Esophagus (tissue), 2 donors: Measurements from ENCODE around the gene E2F4. TPM values are rescaled to one million over a fixed set of nuclear protein-coding genes. Genes with fewer than 3 reads are reported as not detected.

Experiments
- H3K27ac ChIP-seq, 2 donors: one replicate each; pipeline ENCODE4 v1.5.1; 2013; ENCODE audit warnings: low read depth in 2 of 2, mild to moderate bottlenecking in 2 of 2, inconsistent platforms in 1 of 2, low read length in 1 of 2, moderate library complexity in 1 of 2
- H3K27me3 ChIP-seq, 2 donors: one replicate each; pipeline ENCODE4 v1.6.1; 2013; ENCODE audit warnings: low read length in 2 of 2, control low read depth in 1 of 2, mild to moderate bottlenecking in 1 of 2; ENCODE audit not compliant: insufficient read depth in 2 of 2, control insufficient read depth in 1 of 2
- H3K36me3 ChIP-seq, 2 donors: one replicate each; pipeline ENCODE4 v1.6.1; 2013; ENCODE audit warnings: low read length in 1 of 2; ENCODE audit not compliant: control insufficient read depth in 2 of 2, insufficient read depth in 2 of 2
- H3K4me1 ChIP-seq, 2 donors: one replicate each; pipeline ENCODE4 v1.6.1; 2013; ENCODE audit warnings: low read length in 1 of 2; ENCODE audit not compliant: control insufficient read depth in 2 of 2, insufficient read depth in 2 of 2
- H3K4me3 ChIP-seq, 2 donors: one replicate each; pipeline ENCODE4 v1.5.1; 2013; ENCODE audit warnings: low read length in 2 of 2, mild to moderate bottlenecking in 2 of 2, low read depth in 1 of 2, moderate library complexity in 1 of 2
- H3K9me3 ChIP-seq, 2 donors: one replicate each; pipeline ENCODE4 v1.6.1; 2013; ENCODE audit warnings: mild to moderate bottlenecking in 2 of 2, low read depth in 1 of 2, low read length in 1 of 2, moderate library complexity in 1 of 2; ENCODE audit not compliant: control insufficient read depth in 2 of 2, insufficient read depth in 1 of 2
- WGBS, 2 donors: extraction: QIAGEN DNeasy Blood & Tissue Kit; methylation state at CpG; one replicate each; pipeline ENCODE4 v1.1.7; 2013; 5-methylcytosine and 5-hydroxymethylcytosine counted together
- polyA plus RNA-seq, 2 donors: library from polyadenylated mRNA; stranded (reverse); fragments of 200-250 nt; gene quantifications; one replicate each; pipeline ENCODE4 v1.2.3, GENCODE V29; 2013
- donor health status: healthy with polysubstance abuse.
- donor health status: Bipolar disorder and iron deficiency.

Gene E2F4
- polyA plus RNA-seq, 2 donors = 49.1 to 53.0 TPM

DNA sequence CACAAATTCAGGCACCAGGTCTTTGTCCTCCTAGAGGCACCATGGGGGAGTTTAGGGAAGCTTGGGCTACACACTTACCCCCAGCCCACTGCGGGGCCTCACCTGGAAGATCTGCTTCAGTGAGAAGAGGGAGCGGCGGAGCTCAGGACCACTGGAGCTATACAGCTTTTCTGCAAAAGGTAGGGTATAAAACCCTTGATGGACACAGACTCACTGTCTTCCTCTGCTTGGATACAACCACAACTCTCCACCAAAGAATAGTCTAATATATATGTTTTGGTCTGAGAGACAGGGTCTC is 46.3 kb downstream of the E2F4 start:
- H3K4me3 ChIP-seq = no peak overlapping the region
- H3K36me3 ChIP-seq = peaks cover 0 to 17% of the 10 kb centered on the region in 2 donors
- 91 to 95% methylated on average over 3 of the region's 3 CpGs for WGBS, 2 donors
- no peak overlapping the region for H3K27ac ChIP-seq
- H3K4me1 ChIP-seq = peaks cover 0 to 6% of the 10 kb centered on the region in 2 donors
- H3K27me3 ChIP-seq = no peaks in the 10 kb centered on the region
- no peaks in the 10 kb centered on the region for H3K9me3 ChIP-seq

DNA sequence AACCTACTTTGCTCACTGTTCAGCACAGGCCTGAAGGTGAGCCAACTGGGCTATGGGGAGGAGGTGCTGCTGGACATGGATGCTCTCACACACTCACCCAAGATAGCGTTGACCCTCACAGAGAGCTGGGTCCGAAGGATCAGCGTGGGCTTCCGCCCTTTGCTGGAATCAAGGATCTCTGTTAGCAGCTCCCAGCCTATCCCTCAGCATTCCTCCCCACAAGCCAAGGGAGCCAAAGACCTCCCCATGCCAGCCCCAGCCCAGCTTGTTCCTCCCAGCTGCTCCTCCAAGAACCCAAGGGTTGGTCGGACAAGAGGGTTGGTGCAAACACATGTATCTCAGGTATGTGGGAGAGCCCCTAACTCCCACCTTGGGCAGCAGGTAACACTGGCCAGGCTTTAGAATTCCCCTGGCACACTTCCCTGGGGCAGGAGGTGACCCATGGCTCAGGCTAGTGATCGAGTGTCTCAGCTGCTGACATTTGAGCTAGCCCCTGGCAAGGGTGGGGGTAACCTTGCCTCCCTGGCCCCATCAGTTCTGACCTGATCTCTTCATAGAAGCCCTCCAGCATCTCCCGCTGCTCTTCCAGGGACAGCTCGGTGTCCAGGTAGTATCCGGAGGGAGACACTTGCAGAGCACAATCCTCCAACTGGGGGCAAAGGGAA is 47.0 kb downstream of the E2F4 start:
- Histone ChIP-seq H3K36me3 (peaks cover 0 to 16% of the 10 kb centered on the region in 2 donors), H3K27ac (no peak overlapping the region), H3K27me3 (no peaks in the 10 kb centered on the region), H3K4me3 (no peak overlapping the region), H3K4me1 (peaks cover 0 to 6% of the 10 kb centered on the region in 2 donors), H3K9me3 (no peaks in the 10 kb centered on the region)
- WGBS, 2 donors = 88 to 92% methylated on average over 9 of the region's 9 CpGs

DNA sequence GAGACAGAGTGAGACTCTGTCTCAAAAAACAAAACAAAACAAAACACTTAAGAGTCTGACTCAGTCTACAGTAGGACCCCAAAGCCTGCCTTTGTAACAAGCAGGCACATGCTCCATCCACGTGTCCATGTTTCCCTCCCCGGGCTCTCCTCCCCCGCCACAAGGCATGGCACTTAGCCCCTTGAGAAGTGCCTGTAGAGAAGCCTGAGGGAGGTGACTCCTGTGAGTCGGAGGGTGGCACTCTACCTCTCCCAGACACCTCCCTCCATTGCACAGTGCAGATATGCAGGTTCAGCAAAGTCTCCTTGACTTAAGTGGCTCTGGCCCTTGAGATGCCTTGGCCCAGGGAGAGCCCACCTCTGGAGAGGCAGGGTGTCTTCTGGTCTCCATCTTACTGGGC is 48.6 kb downstream of the E2F4 start:
- Histone ChIP-seq H3K27ac (peak overlapping the region; percentile 13 to 21), H3K27me3 (no peaks in the 10 kb centered on the region), H3K4me3 (no peak overlapping the region), H3K36me3 (peaks cover 0 to 11% of the 10 kb centered on the region in 2 donors), H3K9me3 (no peaks in the 10 kb centered on the region), H3K4me1 (peaks cover 6 to 14% of the 10 kb centered on the region in 2 donors)
- WGBS, 2 donors = 65 to 66% methylated on average over 4 of the region's 4 CpGs

DNA sequence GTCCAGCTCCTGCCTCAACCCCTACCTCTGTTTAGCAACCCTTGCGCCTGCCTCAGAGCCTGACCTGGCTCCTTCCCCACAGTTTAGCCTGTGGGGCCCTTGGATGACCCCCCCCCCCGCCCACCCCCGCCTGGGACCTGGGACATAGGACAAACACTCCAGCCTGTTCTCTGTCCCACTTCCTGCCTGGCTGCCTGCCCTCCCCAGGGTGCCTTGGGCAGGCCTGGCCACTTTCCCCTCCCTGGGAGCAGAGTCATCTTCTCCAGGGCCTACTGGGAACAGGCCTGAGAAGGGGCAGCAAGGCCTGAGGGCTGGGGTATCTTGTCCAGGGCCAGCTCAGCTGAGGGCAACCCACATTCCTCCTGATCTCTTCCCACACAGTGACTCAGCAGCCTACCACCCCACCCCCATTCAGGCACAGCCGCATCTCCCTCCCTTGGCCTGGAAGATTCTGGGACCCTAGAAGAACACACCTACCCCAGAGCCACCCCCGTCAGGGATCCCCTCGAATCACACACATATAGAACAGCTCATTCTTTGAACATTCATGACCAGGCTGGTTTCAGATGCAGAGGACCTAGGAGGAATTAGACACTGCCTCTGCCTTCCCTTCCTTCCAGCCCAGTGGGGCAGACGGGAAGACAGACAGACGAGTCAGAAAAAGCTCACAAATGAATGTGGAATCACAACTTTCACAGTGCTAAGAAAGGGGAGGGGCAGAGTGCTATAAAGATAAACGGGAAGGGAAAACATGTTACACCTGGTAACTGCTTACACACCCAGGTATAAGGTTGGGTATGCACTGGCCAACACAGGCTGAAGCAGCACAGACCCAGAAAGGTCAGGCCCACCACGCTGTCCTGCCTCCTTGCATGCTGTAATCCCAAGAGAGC is 49.3 kb downstream of the E2F4 start:
- Histone ChIP-seq H3K27ac (peak overlapping the region in 1 of 2 donors; percentile 20), H3K36me3 (peaks cover 0 to 11% of the 10 kb centered on the region in 2 donors), H3K4me3 (no peak overlapping the region), H3K9me3 (no peaks in the 10 kb centered on the region), H3K4me1 (peaks cover 6 to 19% of the 10 kb centered on the region in 2 donors), H3K27me3 (no peaks in the 10 kb centered on the region)
- WGBS, 2 donors = 61 to 64% methylated on average over 9 to 10 of the region's 10 CpGs

DNA sequence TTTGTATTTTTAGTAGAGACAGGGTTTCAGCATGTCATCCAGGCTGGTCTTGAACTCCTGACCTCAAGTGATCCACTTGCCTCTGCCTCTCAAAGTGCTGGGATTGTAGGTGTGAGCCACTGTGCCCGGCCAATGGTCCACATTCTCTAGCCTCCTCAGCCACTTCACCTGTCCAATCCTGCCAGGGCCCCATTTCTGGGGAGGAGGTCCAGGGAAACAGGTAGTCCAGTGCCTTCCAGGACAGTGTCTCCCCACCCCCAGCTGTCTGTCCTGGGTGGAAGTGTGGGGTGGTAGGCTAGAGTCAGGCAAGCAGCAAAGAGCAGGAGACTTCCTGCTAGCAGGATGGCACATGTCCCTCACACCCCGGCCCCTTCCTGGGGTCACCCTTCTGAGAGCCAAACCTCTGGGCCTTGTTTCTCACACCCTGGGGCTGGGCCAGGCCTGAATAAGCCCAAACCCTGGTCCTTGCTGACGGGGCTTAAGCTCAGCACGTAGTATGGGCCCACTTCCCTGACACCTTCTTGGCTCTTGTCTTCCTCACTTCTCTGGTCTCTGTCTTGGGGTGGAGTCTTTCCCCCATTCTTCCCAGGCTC is 50.3 kb downstream of the E2F4 start:
- H3K4me1 ChIP-seq = peaks cover 6 to 19% of the 10 kb centered on the region in 2 donors
- WGBS, 2 donors = 73 to 78% methylated on average over 4 of the region's 4 CpGs
- peaks cover 0 to 6% of the 10 kb centered on the region in 2 donors for H3K36me3 ChIP-seq
- H3K4me3 ChIP-seq = no peak overlapping the region
- no peaks in the 10 kb centered on the region for H3K27me3 ChIP-seq
- H3K9me3 ChIP-seq = no peaks in the 10 kb centered on the region
- no peak overlapping the region for H3K27ac ChIP-seq

DNA sequence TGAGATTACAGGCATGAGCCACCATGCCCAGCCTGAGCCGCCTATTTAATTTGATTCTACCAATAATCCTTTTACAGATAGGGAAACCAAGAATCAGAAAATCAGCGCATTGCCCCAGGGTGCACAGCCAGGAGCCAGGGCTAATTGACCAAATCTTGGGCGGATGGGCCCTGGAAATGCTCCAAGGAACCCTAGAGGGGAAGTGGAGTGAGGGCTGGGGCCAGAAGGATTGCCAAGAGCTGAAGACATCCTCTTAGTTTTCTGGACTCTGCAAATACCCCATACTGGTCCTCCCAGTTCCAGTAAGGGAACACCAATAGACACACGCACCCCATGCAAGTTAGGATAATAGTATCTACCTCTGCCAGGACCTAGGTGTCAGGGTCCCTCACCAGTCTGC is 51.5 kb downstream of the E2F4 start:
- Histone ChIP-seq H3K27ac (peak overlapping the region; percentile 14 to 74), H3K4me3 (no peak overlapping the region), H3K27me3 (no peaks in the 10 kb centered on the region), H3K4me1 (peaks cover 6 to 27% of the 10 kb centered on the region in 2 donors), H3K9me3 (no peaks in the 10 kb centered on the region), H3K36me3 (peaks cover 0 to 5% of the 10 kb centered on the region in 2 donors)
- 72 to 78% methylated on average over 4 of the region's 4 CpGs for WGBS, 2 donors

DNA sequence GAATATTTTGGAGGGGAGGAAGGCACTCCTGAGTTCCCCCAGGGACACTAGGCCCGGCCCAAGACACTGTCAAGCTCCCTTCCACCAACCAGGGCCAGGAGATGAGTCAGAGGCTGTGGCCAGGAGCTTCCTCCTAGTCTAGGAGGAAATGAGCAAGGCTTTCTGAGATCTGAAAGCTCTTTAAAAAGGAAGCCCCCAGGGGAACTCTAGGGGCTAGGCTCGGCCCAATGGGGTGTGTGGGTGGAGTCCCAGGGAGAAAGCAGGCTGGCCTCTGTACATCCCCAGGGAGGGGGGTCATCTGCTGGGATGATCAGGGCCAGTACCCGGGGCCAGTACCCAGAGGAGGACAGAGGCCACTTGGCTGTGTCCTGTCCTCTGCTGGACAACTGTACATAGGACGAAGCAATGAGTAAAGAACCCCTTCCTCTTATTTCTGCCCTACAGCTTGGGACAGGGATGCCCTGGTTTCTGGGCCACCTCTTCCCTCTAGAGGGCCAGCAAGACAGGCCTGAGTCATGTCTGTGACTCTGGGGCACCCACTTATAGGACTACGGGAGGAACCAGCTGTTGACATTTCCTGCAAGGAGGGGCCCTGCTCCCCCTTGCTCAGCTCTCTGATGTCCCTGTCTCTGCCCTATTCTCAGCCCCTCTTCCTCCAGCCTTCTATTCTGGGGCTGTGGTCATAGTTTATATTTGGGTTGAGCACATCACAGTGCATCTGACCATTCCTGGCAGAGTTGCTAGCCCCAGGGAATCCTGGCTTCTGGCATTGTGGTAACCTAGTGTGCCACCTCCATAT is 52.6 kb downstream of the E2F4 start:
- Histone ChIP-seq H3K4me1 (peaks cover 9 to 35% of the 10 kb centered on the region in 2 donors), H3K36me3 (no peaks in the 10 kb centered on the region), H3K27ac (peak overlapping the region; percentile 31 to 74), H3K9me3 (no peaks in the 10 kb centered on the region), H3K27me3 (peaks cover 0 to 5% of the 10 kb centered on the region in 2 donors), H3K4me3 (no peak overlapping the region)
- WGBS, 2 donors = 26 to 27% methylated on average over 5 of the region's 5 CpGs

DNA sequence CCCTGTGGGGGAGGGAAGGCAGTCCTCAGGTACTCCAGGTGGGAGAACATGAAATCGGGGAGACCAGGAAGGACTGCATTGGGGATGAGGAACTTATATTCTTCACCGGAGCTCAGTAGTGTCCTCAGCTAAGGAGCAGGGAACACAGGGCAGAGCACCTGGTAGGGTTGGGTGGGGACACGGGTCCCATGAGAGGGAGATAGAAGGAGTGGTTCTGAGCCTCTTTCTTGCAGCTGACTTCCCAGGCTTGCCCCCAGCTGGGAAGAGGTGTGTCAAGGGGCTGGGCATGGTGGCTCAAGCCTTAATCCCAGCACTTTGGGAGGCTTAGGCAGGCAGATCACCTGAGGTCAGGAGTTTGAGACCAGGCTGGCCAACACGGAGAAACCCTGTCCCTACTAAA is 53.2 kb downstream of the E2F4 start:
- Histone ChIP-seq H3K4me1 (peaks cover 9 to 35% of the 10 kb centered on the region in 2 donors), H3K9me3 (no peaks in the 10 kb centered on the region), H3K4me3 (no peak overlapping the region), H3K27me3 (peaks cover 0 to 8% of the 10 kb centered on the region in 2 donors), H3K27ac (peak overlapping the region; percentile 31 to 74), H3K36me3 (no peaks in the 10 kb centered on the region)
- 70 to 71% methylated on average over 4 of the region's 4 CpGs for WGBS, 2 donors

DNA sequence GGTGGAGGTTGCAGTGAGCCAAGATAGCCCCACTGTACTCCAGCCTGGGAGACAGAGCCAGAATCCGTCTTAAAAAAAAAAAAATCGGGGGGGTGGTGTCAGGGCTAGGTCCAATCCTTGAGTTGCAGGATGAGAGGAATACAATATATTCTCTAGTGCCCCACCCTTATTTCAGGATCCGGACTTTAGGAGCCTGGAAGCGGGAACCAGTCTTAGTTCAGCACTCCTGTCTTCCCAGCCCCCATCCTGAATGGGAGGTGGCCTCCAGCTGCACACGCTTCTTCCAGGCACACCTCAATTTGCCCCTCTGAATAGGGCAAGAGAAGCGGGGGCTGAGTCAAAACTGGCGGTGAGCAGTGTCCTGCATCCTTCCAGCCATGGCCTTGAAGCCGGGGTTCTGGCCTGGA is 53.7 kb downstream of the E2F4 start:
- H3K27me3 ChIP-seq = peaks cover 0 to 8% of the 10 kb centered on the region in 2 donors
- H3K9me3 ChIP-seq = no peaks in the 10 kb centered on the region
- H3K36me3 ChIP-seq = no peaks in the 10 kb centered on the region
- WGBS, 2 donors = 16 to 18% methylated on average over 8 of the region's 8 CpGs
- H3K4me1 ChIP-seq = peaks cover 9 to 32% of the 10 kb centered on the region in 2 donors
- peak overlapping the region; percentile 51 to 70 for H3K4me3 ChIP-seq
- H3K27ac ChIP-seq = peak overlapping the region; percentile 84
